ENCODE data around the gene TOX2.

Gene TOX2

DNA sequence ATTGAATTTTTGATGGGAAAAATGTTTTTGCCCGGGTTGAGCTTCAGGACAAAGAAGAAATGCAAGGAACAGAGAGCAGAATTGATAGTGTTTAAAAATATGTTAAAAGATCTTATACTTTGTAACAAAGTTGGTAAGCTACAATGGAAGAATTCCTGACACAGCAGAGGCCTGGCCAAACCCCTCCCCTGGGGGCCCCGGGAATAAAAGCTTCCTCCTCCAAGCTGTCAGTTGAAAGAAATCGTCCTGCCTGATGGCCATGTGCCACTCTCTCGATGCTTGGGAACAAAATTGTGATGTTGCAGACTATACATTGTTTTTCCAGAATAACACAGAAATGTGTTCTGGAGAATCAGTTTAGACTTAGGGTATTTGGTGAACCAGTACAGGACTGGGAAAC lies 14.2 kb upstream of the TOX2 start:
- Histone ChIP-seq H3K9me3 (ENCODE audit: control insufficient read depth, insufficient read depth, low read depth, low read length) (no peaks in the 10 kb centered on the region), H3K4me1 (ENCODE audit: control insufficient read depth, insufficient read depth, low read length) (no peaks in the 10 kb centered on the region; the same call in 1 of the 2 replicates), H3K27ac (ENCODE audit: extremely low read depth, low read depth, low read length) (no peak overlapping the region), H3K4me3 (ENCODE audit: low read depth, low read length) (no peak overlapping the region), H3K36me3 (ENCODE audit: control insufficient read depth in 2 of 2, insufficient read depth in 1 of 2, low read length in 2 of 2) (no peaks in the 10 kb centered on the region)
- TF ChIP-seq ZNF549 (tag by site-specific recombination; IDR thresholded peaks at IDR 0.05) (no peak), REPIN1 (tag by site-specific recombination; IDR thresholded peaks at IDR 0.05; ENCODE audit: low read depth) (no peak), GFI1B (tag by site-specific recombination; IDR thresholded peaks at IDR 0.05) (no peak), ZNF776 (tag by site-specific recombination; IDR thresholded peaks at IDR 0.05; ENCODE audit: borderline replicate concordance) (no peak), ZNF302 (tag by site-specific recombination; IDR thresholded peaks at IDR 0.05; ENCODE audit: low read depth) (no peak), ZNF335 (tag by site-specific recombination; conservative IDR thresholded peaks at IDR 0.05) (no peak)
- TF ChIP-seq, protein P1, sequence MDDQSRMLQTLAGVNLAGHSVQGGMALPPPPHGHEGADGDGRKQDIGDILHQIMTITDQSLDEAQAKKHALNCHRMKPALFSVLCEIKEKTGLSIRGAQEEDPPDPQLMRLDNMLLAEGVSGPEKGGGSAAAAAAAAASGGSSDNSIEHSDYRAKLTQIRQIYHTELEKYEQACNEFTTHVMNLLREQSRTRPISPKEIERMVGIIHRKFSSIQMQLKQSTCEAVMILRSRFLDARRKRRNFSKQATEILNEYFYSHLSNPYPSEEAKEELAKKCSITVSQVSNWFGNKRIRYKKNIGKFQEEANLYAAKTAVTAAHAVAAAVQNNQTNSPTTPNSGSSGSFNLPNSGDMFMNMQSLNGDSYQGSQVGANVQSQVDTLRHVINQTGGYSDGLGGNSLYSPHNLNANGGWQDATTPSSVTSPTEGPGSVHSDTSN (CRISPR knock-in tag; IDR thresholded peaks at IDR 0.05) = no peak
- TF ChIP-seq, protein P2, sequence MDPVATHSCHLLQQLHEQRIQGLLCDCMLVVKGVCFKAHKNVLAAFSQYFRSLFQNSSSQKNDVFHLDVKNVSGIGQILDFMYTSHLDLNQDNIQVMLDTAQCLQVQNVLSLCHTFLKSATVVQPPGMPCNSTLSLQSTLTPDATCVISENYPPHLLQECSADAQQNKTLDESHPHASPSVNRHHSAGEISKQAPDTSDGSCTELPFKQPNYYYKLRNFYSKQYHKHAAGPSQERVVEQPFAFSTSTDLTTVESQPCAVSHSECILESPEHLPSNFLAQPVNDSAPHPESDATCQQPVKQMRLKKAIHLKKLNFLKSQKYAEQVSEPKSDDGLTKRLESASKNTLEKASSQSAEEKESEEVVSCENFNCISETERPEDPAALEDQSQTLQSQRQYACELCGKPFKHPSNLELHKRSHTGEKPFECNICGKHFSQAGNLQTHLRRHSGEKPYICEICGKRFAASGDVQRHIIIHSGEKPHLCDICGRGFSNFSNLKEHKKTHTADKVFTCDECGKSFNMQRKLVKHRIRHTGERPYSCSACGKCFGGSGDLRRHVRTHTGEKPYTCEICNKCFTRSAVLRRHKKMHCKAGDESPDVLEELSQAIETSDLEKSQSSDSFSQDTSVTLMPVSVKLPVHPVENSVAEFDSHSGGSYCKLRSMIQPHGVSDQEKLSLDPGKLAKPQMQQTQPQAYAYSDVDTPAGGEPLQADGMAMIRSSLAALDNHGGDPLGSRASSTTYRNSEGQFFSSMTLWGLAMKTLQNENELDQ (tag by site-specific recombination; IDR thresholded peaks at IDR 0.05; ENCODE audit: low read depth) = no peak
- CTCF ChIA-PET = interaction anchor here (0.6 kb wide), 1 partner anchor 39 kb away, joined by 5 read pairs; no protein-coding TSS in a partner anchor
- POLR2A ChIA-PET = no interaction called here

DNA sequence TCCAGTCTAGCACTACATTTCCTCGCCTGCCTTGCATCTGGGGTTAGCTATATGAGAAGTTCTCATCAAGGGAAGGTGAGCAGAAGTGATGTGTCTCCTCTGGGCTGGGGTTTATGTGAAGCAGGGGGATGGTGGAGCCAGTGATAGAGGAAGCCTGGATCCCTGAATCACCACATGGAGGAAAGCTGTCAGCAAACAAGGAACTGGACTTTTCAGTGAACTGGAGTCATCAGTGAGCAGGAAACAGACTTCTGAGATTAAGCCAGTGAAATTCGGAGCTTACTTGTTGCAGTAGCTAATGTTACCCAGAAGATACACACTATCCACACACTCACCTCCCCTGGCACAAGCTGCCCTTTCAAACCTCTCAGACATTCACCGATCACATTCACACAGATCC lies 13.4 kb upstream of the TOX2 start:
- Histone ChIP-seq H3K4me3 (ENCODE audit: low read depth, low read length) (no peak overlapping the region), H3K9me3 (ENCODE audit: control insufficient read depth, insufficient read depth, low read depth, low read length) (no peaks in the 10 kb centered on the region), H3K4me1 (ENCODE audit: control insufficient read depth, insufficient read depth, low read length) (no peaks in the 10 kb centered on the region; the same call in 1 of the 2 replicates), H3K36me3 (ENCODE audit: control insufficient read depth in 2 of 2, insufficient read depth in 1 of 2, low read length in 2 of 2) (no peaks in the 10 kb centered on the region), H3K27ac (ENCODE audit: extremely low read depth, low read depth, low read length) (no peak overlapping the region)
- POLR2A ChIA-PET = no interaction called here
- CTCF ChIA-PET = no interaction called here
- TF ChIP-seq OVOL3 (tag by site-specific recombination; IDR thresholded peaks at IDR 0.05) = no peak
- TF ChIP-seq SETDB1 (IDR thresholded peaks at IDR 0.05; ENCODE audit: insufficient read length, low read length) = peak; percentile 43
- no peak for TF ChIP-seq ZNF791 (tag by site-specific recombination; IDR thresholded peaks at IDR 0.05)
- TF ChIP-seq, protein P3, sequence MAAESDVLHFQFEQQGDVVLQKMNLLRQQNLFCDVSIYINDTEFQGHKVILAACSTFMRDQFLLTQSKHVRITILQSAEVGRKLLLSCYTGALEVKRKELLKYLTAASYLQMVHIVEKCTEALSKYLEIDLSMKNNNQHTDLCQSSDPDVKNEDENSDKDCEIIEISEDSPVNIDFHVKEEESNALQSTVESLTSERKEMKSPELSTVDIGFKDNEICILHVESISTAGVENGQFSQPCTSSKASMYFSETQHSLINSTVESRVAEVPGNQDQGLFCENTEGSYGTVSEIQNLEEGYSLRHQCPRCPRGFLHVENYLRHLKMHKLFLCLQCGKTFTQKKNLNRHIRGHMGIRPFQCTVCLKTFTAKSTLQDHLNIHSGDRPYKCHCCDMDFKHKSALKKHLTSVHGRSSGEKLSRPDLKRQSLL (tag by site-specific recombination; IDR thresholded peaks at IDR 0.05) = peak; percentile 23; the same call in 1 of the 2 replicates

DNA sequence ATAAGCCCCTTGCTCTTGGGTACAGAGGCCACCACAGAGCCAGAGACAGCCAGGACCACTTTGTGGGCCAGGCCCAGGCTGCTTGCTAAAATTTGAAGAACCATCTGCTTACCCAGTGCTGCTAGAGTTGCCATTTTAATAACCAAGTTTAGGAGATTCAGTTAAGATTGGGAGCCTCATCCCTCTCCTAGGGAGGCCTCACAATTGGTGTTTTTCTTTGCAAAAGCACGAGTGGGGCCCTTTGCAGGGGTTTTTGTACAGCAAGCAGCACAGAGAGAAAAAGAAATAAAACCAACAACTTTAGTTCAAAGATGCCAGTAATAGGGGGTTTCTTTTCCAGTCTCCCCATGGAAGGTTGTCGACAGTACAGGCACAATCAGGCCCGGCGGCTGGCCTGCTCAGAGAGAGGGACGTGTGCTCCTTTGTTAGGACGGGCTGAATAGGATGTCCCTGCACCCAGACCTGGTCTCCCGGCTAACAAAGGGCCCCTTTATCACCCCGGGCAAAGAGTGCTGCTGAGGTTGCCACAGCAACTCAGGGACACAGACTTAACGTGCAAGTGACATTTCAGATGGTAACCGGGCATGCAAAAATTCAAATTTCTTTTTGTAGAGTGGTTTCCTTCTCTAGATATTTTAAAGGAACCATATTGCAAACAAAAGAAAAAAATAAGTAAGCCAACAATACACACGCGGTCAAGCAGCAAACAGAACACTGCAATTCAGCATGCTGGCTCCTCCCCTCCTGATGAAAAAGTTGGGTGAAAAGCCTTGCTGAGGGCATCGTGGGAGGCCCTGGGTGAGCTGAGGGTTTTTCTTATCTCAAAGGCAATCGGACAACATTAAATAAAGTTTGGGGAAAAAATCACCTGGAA lies 10.5 kb upstream of the TOX2 start:
- H3K9me3 ChIP-seq (ENCODE audit: control insufficient read depth, insufficient read depth, low read depth, low read length) = no peaks in the 10 kb centered on the region
- ChIA-PET POLR2A (no interaction called here), CTCF (no interaction called here)
- no peak overlapping the region for H3K4me3 ChIP-seq (ENCODE audit: low read depth, low read length)
- no peaks in the 10 kb centered on the region for H3K36me3 ChIP-seq (ENCODE audit: control insufficient read depth in 2 of 2, insufficient read depth in 1 of 2, low read length in 2 of 2)
- no peak for TF ChIP-seq ZNF629 (tag by site-specific recombination; IDR thresholded peaks at IDR 0.05)
- TF ChIP-seq ZNF266 (tag by site-specific recombination; IDR thresholded peaks at IDR 0.05; ENCODE audit: low read depth) = no peak
- no peak for TF ChIP-seq ZNF416 (tag by site-specific recombination; IDR thresholded peaks at IDR 0.05)
- TF ChIP-seq, protein P4, sequence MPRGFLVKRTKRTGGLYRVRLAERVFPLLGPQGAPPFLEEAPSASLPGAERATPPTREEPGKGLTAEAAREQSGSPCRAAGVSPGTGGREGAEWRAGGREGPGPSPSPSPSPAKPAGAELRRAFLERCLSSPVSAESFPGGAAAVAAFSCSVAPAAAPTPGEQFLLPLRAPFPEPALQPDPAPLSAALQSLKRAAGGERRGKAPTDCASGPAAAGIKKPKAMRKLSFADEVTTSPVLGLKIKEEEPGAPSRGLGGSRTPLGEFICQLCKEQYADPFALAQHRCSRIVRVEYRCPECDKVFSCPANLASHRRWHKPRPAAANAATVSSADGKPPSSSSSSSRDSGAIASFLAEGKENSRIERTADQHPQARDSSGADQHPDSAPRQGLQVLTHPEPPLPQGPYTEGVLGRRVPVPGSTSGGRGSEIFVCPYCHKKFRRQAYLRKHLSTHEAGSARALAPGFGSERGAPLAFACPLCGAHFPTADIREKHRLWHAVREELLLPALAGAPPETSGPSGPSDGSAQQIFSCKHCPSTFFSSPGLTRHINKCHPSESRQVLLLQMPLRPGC (tag by site-specific recombination; IDR thresholded peaks at IDR 0.05) = no peak
- TF ChIP-seq, protein P5, sequence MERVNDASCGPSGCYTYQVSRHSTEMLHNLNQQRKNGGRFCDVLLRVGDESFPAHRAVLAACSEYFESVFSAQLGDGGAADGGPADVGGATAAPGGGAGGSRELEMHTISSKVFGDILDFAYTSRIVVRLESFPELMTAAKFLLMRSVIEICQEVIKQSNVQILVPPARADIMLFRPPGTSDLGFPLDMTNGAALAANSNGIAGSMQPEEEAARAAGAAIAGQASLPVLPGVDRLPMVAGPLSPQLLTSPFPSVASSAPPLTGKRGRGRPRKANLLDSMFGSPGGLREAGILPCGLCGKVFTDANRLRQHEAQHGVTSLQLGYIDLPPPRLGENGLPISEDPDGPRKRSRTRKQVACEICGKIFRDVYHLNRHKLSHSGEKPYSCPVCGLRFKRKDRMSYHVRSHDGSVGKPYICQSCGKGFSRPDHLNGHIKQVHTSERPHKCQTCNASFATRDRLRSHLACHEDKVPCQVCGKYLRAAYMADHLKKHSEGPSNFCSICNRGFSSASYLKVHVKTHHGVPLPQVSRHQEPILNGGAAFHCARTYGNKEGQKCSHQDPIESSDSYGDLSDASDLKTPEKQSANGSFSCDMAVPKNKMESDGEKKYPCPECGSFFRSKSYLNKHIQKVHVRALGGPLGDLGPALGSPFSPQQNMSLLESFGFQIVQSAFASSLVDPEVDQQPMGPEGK (tag by site-specific recombination; IDR thresholded peaks at IDR 0.05) = no peak
- TF ChIP-seq KLF9 (tag by site-specific recombination; IDR thresholded peaks at IDR 0.05; ENCODE audit: low read depth) = no peak
- no peak for TF ChIP-seq KLF8 (tag by site-specific recombination; IDR thresholded peaks at IDR 0.05)
- TF ChIP-seq ZBTB20 (tag by site-specific recombination; IDR thresholded peaks at IDR 0.05) = no peak
- H3K27ac ChIP-seq (ENCODE audit: extremely low read depth, low read depth, low read length) = no peak overlapping the region
- H3K4me1 ChIP-seq (ENCODE audit: control insufficient read depth, insufficient read depth, low read length) = no peaks in the 10 kb centered on the region; the same call in 1 of the 2 replicates

Measured in HEK293 (cell line).